ENCODE data around the gene CHD2.
"Not testable (repeated sequence)": the region's sequence is repeated elsewhere in the genome, so short reads cannot be mapped to it uniquely, and the experiment has no call there.

Gene CHD2

GRCh38 chr15:93035953-93036810 lies 136.1 kb downstream of the CHD2 start:
- no peak for DNase-seq (ENCODE audit: low read depth)

- DNase-seq (ENCODE audit: low read depth), result no peak
These were observed 137.1 kb downstream of the CHD2 start for GRCh38 chr15:93036951-93037819.

GRCh38 chr15:93037820-93038705 lies 137.9 kb downstream of the CHD2 start:
- DNase-seq (ENCODE audit: low read depth), result no peak

DNA sequence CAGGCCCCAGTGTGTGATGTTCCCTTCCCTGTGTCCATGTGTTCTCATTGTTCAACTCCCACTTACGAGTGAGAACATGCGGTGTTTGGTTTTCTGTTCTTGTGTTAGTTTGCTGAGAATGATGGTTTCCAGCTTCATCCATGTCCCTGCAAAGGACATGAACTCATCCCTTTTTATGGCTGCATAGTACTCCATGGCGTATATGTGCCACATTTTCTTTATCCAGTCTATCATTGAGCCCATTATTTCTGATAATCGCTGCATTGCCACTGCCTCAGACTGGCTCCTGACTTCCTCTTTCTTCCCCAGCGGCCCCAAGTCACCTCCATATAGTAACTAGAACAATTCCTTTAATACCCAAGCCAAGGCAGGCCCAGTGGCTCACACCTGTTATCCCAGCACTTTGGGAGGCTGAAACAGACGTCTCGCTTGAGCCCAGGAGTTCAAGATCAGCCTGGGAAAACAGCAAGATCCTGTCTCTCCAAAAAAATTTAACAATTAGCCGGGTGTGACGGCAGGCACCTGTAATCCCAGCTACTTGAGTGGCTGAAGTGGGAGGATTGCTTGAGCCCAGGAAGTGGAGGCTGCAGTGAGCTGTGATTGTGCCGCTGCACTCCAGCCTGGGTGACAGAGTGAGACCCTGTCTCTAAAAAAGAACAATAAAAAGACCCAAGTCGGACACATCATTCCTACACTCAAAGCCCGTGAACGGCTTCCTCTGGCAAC lies 139.6 kb downstream of the CHD2 start:
- DNase-seq (ENCODE audit: low read depth), result not testable (repeated sequence)

DNA sequence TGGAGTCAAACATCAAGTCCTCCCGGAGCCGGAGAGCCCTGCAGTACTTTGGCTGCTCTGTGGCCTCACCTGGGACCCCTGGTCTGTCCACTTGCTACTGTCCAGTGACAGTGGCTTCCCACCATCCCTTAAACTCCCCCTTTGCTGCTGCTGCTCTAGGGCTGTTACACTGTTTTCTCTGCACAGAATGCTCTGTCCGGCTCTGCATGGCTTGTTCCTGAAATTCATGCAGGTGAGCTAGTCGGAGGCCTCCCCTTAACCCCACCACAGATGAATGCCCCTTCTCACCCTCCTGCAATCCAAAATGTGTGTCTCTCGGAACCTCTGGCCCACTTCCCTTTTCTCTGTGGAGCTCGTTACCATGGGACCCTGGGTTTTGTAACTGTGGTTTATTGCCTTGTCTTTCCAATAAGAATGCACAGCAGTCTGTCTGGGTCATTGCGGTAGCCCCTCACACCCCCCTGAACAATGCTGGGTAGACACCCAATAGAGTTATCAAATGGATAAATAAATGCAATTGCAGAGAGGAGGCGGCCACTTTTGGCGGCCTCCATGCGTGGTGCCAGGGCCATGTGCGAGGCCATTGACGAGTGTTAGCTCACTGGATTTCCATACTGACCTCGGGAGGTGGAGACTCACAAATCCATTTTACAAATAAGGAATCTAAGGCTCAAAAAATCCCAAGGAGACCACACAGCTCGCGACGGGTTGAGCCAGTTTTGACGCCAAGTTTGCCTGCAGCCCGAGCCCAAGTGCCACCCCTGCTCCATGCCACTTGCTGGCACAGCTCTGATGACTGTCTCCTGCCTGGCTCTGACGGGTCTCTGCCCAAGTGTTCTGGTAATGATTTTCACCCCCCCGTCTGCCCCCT lies 140.4 kb downstream of the CHD2 start:
- DNase-seq (ENCODE audit: low read depth), result no peak

DNA sequence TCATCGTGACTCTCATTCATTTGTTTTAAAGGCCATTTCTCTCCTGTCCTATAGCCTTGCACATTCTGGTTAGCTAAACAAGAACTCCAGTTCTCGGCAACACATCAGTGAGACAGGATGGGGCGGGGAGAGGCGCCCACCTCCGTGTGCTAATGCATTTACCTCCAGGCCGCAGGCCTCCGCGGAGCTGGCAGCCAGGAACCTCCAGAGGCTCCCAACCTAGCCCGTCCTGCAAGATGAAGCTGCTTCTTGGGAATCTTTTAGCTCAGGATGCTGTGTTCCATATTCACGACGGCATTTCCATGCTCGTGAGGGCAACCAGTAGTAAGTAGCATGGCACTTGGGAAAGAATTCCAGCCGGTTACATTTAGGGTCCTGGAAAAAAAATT lies 141.0 kb downstream of the CHD2 start:
- DNase-seq (ENCODE audit: low read depth), result no peak

DNA sequence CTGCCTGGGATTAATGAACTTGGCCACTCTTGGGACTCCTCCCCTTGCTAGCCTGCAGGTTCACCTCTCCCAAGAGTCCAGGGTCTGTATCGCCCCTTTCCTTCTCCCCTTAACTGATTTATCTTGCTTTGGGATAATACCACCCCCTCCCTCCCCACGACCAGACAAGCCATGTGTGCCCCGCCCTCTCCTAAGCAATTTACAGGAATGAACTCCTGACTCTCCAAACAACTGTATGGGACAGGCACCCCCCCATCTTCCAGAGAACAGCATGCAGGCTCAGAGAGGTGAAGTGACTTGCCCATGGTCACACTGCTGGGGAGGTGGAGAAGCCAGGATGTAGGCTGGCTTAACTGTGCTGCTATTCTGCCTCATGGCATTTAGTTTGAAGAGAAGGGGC lies 142.1 kb downstream of the CHD2 start:
- DNase-seq (ENCODE audit: low read depth), result no peak

- no peak for DNase-seq (ENCODE audit: low read depth)
These were observed 142.7 kb downstream of the CHD2 start for GRCh38 chr15:93042691-93043378.

- no peak for DNase-seq (ENCODE audit: low read depth)
These were observed 143.6 kb downstream of the CHD2 start for GRCh38 chr15:93043621-93044300.

GRCh38 chr15:93044301-93045190 lies 144.4 kb downstream of the CHD2 start:
- DNase-seq (ENCODE audit: low read depth), result no peak

- no peak for DNase-seq (ENCODE audit: low read depth)
These were observed 145.2 kb downstream of the CHD2 start for GRCh38 chr15:93045191-93045785.

GRCh38 chr15:93046120-93046519 lies 146.0 kb downstream of the CHD2 start:
- no peak for DNase-seq (ENCODE audit: low read depth)

DNA sequence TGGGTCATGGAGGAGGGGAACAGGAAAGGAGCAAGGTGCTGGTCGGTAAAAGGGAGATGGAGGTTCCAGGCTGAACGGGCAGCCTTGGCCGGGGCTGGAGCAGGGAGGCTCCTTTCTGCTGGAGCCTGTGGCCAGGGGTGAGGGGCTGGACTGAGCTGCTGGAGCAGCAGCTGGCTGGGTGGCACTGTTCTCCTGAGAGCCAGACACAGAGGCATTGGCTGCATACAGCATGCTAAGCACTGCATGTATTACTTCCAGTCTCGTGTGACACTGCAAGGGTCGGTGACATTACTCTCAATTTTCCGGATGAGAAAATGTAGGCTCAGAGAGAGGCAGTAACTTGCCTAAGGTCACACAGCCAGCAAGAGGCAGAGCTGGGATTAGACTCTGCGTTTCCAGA lies 146.6 kb downstream of the CHD2 start:
- DNase-seq (ENCODE audit: low read depth), result no peak

DNA sequence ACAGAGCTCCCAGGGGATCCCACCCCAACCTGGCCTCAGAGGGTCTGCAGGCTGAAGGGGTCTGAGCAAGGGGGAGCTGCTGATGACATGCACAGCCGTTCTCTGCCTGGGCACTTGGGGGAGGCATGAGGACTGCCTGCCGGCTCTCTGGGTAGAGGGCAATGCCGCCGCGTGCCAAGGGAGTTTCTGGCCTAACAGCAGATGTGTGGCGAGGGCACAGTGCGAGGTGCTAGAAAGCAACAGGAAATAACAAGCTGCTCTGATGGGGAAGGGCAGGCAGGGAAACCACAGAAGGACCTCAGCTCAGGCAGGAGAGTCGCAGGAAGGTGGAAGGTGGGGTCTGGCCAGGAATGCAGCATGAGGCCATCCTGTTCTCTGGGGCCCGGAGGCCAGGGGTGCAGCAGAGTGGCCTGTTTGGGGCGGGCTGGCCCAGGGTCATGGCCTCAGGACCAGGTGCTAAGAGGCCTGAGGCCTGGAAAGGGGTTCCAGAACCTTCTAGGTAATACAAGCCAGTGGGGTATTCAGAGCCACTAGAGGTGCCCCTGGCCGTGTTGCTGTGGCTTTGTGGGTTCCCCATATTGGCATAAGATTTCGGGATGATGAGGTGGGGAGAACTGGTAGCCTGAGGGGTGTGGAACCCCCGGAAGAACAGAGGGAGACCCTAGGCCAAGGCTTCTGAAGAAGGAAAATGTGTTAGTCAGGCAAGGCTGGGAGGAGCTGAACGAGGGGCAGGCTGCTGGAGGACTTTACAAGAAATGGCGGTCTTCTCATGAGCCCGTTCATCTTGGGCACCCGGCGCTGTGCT lies 147.7 kb downstream of the CHD2 start:
- DNase-seq (ENCODE audit: low read depth), result no peak

DNA sequence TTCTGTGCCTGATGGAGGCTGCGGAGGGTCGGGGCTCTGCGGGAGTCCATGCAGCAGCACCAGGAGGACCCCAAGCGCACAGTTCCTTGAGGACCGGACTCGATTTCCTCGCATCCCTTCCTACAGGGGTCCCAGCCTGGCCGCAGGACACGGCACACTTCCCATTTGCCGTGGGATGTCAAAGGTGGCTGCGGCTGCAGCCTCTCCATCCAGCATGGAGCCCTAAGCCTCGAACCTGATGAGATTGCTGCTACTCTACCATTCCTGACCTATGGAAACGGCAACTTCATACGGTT lies 148.2 kb downstream of the CHD2 start:
- DNase-seq (ENCODE audit: low read depth), result no peak

GRCh38 chr15:93048759-93049161 lies 148.6 kb downstream of the CHD2 start:
- DNase-seq (ENCODE audit: low read depth), result no peak

DNA sequence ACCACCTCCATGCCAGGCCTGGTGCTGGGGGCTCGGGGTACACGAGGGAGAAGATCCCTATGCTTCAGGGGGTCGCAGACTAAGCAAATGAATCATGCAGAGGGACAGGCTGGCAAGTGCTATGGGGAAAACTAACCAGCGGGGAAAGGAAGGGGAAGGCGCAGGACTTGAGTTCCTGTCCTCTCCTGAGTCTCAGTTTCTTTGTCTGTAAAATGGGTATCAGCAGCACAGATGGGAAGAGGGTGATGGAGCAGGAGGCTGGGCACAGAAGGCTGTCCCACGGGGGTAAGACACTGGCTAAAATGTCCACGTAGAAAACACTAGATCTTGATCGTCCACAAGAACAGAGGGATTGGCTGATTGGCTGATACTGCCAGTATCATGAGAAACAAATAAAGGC lies 149.1 kb downstream of the CHD2 start:
- no peak for DNase-seq (ENCODE audit: low read depth)

Measured in fibroblast of the conjunctiva (primary cell).